Measurements from ENCODE around the gene HTRA2.

The HTRA2 gene

DNA sequence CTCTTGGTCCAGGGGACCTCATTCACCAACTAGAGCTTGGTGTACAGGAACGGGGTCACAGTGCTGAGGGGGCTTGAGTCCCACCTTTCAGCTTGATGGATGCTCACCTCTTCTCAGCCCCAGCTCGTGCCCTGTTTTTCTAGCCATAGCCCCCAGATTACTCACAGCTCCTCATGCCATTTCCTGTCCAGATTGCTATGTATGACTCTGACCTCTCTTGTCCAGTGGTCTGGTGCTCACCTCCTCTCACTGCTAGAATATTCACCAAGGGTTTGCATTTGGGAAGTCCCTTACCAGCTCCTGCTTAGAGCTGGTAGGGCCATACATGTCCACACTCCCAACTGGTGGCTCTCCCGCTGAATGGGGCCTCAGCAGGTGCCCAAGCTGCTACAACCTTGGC lies 36.2 kb upstream of the HTRA2 start:
- Histone ChIP-seq H4K20me1 (ENCODE audit: insufficient read depth, low read length, poor library complexity, severe bottlenecking) (no peaks in the 10 kb centered on the region), H3K9ac (ENCODE audit: low read depth, low read length, poor library complexity, severe bottlenecking) (no peak overlapping the region), H3K4me3 (ENCODE audit: low read length, poor library complexity, severe bottlenecking) (no peak overlapping the region), H3K9me2 (replicated peaks; ENCODE audit: low read depth, low read length) (no peaks in the 10 kb centered on the region), H3K4me2 (ENCODE audit: low read depth, low read length, poor library complexity, severe bottlenecking) (no peak overlapping the region), H3K4me1 (ENCODE audit: insufficient read depth, low read length, poor library complexity, severe bottlenecking) (no peaks in the 10 kb centered on the region), H2AFZ (ENCODE audit: low read length) (no peak overlapping the region), H3K27me3 (ENCODE audit: insufficient read depth, low read length, poor library complexity, severe bottlenecking) (no peaks in the 10 kb centered on the region), H3K9me3 (ENCODE audit: insufficient read depth, low read depth, low read length) (no peaks in the 10 kb centered on the region), H3F3A (ENCODE audit: low read depth) (no peaks in the 10 kb centered on the region), H3K79me2 (ENCODE audit: insufficient read depth, low read length) (no peaks in the 10 kb centered on the region), H3K36me3 (ENCODE audit: insufficient read depth, low read length) (peaks cover 40% of the 10 kb centered on the region; the same call in 1 of the 2 replicates)
- TF ChIP-seq, protein P1, sequence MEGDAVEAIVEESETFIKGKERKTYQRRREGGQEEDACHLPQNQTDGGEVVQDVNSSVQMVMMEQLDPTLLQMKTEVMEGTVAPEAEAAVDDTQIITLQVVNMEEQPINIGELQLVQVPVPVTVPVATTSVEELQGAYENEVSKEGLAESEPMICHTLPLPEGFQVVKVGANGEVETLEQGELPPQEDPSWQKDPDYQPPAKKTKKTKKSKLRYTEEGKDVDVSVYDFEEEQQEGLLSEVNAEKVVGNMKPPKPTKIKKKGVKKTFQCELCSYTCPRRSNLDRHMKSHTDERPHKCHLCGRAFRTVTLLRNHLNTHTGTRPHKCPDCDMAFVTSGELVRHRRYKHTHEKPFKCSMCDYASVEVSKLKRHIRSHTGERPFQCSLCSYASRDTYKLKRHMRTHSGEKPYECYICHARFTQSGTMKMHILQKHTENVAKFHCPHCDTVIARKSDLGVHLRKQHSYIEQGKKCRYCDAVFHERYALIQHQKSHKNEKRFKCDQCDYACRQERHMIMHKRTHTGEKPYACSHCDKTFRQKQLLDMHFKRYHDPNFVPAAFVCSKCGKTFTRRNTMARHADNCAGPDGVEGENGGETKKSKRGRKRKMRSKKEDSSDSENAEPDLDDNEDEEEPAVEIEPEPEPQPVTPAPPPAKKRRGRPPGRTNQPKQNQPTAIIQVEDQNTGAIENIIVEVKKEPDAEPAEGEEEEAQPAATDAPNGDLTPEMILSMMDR (conservative IDR thresholded peaks at IDR 0.05; ENCODE audit: low read length): no peak
- no peak for TF ChIP-seq EZH2phosphoT487 (IDR thresholded peaks at IDR 0.05; ENCODE audit: borderline replicate concordance)

DNA sequence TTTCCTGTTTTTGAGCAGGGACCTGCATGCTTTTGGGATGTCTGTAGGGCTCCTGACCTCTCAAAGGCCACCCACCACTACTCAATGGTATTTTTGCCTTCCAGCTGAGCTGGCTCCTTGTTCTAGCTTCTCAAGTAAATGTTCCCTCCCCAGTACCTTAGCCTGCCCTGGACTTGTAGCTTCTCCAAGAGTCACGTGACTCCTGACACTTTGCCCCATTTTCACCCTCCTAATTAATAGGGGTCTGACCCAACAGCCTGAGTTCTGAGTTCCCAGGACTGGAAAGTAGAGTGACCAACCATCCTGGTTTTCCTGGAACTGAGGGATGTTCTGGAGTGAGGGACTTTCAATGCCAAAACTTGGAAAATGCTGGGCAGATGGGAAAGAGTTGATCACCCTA lies 34.3 kb upstream of the HTRA2 start:
- H3K79me2 ChIP-seq (ENCODE audit: insufficient read depth, low read length): no peaks in the 10 kb centered on the region
- H3K9ac ChIP-seq (ENCODE audit: low read depth, low read length, poor library complexity, severe bottlenecking): no peak overlapping the region
- H4K20me1 ChIP-seq (ENCODE audit: insufficient read depth, low read length, poor library complexity, severe bottlenecking): no peaks in the 10 kb centered on the region
- H3F3A ChIP-seq (ENCODE audit: low read depth): no peaks in the 10 kb centered on the region
- H3K4me1 ChIP-seq (ENCODE audit: insufficient read depth, low read length, poor library complexity, severe bottlenecking): no peaks in the 10 kb centered on the region
- no peaks in the 10 kb centered on the region for H3K9me3 ChIP-seq (ENCODE audit: insufficient read depth, low read depth, low read length)
- H3K9me2 ChIP-seq (replicated peaks; ENCODE audit: low read depth, low read length): no peaks in the 10 kb centered on the region
- no peak overlapping the region for H3K4me3 ChIP-seq (ENCODE audit: low read length, poor library complexity, severe bottlenecking)
- H2AFZ ChIP-seq (ENCODE audit: low read length): no peak overlapping the region
- no peak overlapping the region for H3K4me2 ChIP-seq (ENCODE audit: low read depth, low read length, poor library complexity, severe bottlenecking)
- peaks cover 36% of the 10 kb centered on the region; the same call in 1 of the 2 replicates for H3K36me3 ChIP-seq (ENCODE audit: insufficient read depth, low read length)
- no peaks in the 10 kb centered on the region for H3K27me3 ChIP-seq (ENCODE audit: insufficient read depth, low read length, poor library complexity, severe bottlenecking)
- TF ChIP-seq, protein P1 (conservative IDR thresholded peaks at IDR 0.05; ENCODE audit: low read length): no peak
- TF ChIP-seq EZH2phosphoT487 (IDR thresholded peaks at IDR 0.05; ENCODE audit: borderline replicate concordance): no peak

DNA sequence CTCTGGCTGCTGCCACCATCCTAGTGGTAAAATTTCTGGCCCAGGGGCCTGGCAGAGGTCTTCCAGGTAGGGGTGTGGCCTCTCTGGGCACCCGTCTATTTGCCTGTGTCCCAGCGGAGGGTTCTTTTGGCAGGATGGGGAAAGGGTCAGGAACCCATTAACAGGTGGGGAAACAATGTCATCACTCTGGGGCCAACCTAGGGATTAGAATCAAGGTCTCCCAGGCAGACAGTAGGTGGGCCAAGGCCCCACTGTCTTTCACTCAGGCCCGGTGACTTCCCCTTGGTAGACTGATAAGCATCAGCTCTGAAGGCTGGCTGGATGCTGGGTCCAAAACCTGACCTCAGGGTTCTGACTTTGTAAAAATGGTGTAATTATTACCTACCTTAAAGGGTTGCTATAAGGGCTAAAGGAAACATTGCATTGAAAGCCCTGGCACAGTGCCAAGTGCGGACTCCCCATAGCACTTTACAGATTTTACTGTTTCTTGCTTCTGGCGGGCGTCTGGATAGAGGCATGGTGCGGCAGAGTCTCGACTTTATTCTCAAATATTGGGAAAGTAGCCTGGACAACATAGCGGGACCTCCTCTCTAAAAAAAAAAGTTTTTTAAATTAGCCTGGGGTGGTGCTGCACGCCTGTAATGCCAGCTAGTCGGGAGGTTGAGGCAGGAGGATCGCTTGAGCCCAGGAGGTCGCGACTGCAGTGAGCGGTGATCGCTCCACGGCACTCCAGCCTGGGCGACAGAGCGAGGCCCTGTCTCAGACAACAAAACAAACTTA lies 32.5 kb upstream of the HTRA2 start:
- H3K4me1 ChIP-seq (ENCODE audit: insufficient read depth, low read length, poor library complexity, severe bottlenecking): peaks cover 2% of the 10 kb centered on the region
- H3K9me2 ChIP-seq (replicated peaks; ENCODE audit: low read depth, low read length): no peaks in the 10 kb centered on the region
- H3F3A ChIP-seq (ENCODE audit: low read depth): no peaks in the 10 kb centered on the region
- no peaks in the 10 kb centered on the region for H4K20me1 ChIP-seq (ENCODE audit: insufficient read depth, low read length, poor library complexity, severe bottlenecking)
- H3K4me2 ChIP-seq (ENCODE audit: low read depth, low read length, poor library complexity, severe bottlenecking): no peak overlapping the region
- no peaks in the 10 kb centered on the region for H3K9me3 ChIP-seq (ENCODE audit: insufficient read depth, low read depth, low read length)
- H3K4me3 ChIP-seq (ENCODE audit: low read length, poor library complexity, severe bottlenecking): no peak overlapping the region
- TF ChIP-seq, protein P1 (conservative IDR thresholded peaks at IDR 0.05; ENCODE audit: low read length): no peak
- no peak for TF ChIP-seq EZH2phosphoT487 (IDR thresholded peaks at IDR 0.05; ENCODE audit: borderline replicate concordance)
- H3K9ac ChIP-seq (ENCODE audit: low read depth, low read length, poor library complexity, severe bottlenecking): no peak overlapping the region
- peaks cover 19% of the 10 kb centered on the region; the same call in 1 of the 2 replicates for H3K36me3 ChIP-seq (ENCODE audit: insufficient read depth, low read length)
- H3K27me3 ChIP-seq (ENCODE audit: insufficient read depth, low read length, poor library complexity, severe bottlenecking): no peaks in the 10 kb centered on the region
- H2AFZ ChIP-seq (ENCODE audit: low read length): no peak overlapping the region
- H3K79me2 ChIP-seq (ENCODE audit: insufficient read depth, low read length): 0 out of 2 replicates have a peak, but pooled peaks cover under 1% of the 10 kb centered on the region

All from Loucy (cell line).